WTC11 (cell line): ENCODE data around the gene USP16. TPM values are rescaled to one million over a fixed set of nuclear protein-coding genes. Genes with fewer than 3 reads are reported as not detected.

Source experiments
- ATAC-seq: fragments of 200-7000 bp; cut with Tn5 transposase; 2 replicates; pipeline ENCODE4 v1.10.0; 2021; ENCODE audit warnings: mild to moderate bottlenecking, moderate library complexity
- CTCF ChIA-PET: fragments of 300-600 bp; sonication (Branson Sonifier 250); formaldehyde crosslinking; loops from one replicate; lab custom pipeline; 2021; ENCODE audit warnings: antibody characterized with exemption; lab: Charles Lee
- POLR2A ChIA-PET: fragments of 350-600 bp; sonication (Branson Sonifier 250); formaldehyde crosslinking; loops from one replicate; lab custom pipeline; 2021; ENCODE audit warnings: antibody characterized with exemption; lab: Charles Lee
- DNase-seq: peaks from one replicate; pipeline ENCODE4 v3.0.0; 2021; ENCODE audit warnings: low spot score
- H3K27ac Mint-ChIP-seq: 2 replicates; pipeline ENCODE4 v1.8.0; 2021; ENCODE audit warnings: mixed read lengths
- H3K27me3 Mint-ChIP-seq: 2 replicates; pipeline ENCODE4 v1.8.0; 2021; ENCODE audit warnings: low read depth, mild to moderate bottlenecking, moderate library complexity, mixed read lengths
- H3K36me3 Mint-ChIP-seq: 2 replicates; pipeline ENCODE4 v1.8.0; 2021; ENCODE audit warnings: mixed read lengths
- H3K4me1 Mint-ChIP-seq: 2 replicates; pipeline ENCODE4 v1.8.0; 2022; ENCODE audit warnings: mixed read lengths
- H3K4me3 Mint-ChIP-seq: 2 replicates; pipeline ENCODE4 v1.8.0; 2021; ENCODE audit warnings: mild to moderate bottlenecking, moderate library complexity, mixed read lengths
- H3K9me3 Mint-ChIP-seq: 2 replicates; pipeline ENCODE4 v1.8.0; 2021; ENCODE audit warnings: mixed read lengths
- HMGA2 ChIP-seq: fragments of 250-450 bp; sonication (Bioruptor Pico); IDR thresholded peaks from 2 replicates; pipeline ENCODE4 v1.4.0; 2021; ENCODE audit warnings: mild to moderate bottlenecking, moderate library complexity
- IRF2 ChIP-seq: sonication (generic); formaldehyde crosslinking; IDR thresholded peaks from 2 replicates; pipeline ENCODE4 v1.8.0; 2022; ENCODE audit warnings: low read depth, missing genetic modification reagents, borderline replicate concordance
- NFE2L1 ChIP-seq: sonication (generic); formaldehyde crosslinking; IDR thresholded peaks from 2 replicates; pipeline ENCODE4 v1.8.1; 2023; ENCODE audit warnings: missing genetic modification reagents
- NFYB ChIP-seq: sonication (generic); formaldehyde crosslinking; conservative IDR thresholded peaks from 2 replicates; pipeline ENCODE4 v1.8.0; 2022; ENCODE audit warnings: low read depth, missing genetic modification reagents
- ZBTB21 ChIP-seq: sonication (generic); formaldehyde crosslinking; IDR thresholded peaks from 2 replicates; pipeline ENCODE4 v1.8.1; 2023; ENCODE audit warnings: mild to moderate bottlenecking, missing genetic modification reagents, borderline replicate concordance
- ZNF263 ChIP-seq: sonication (generic); formaldehyde crosslinking; IDR thresholded peaks from 2 replicates; pipeline ENCODE4 v1.8.1; 2022; ENCODE audit warnings: low read depth, mild to moderate bottlenecking, moderate library complexity, missing genetic modification reagents
- total RNA-seq: library from RNA; stranded (reverse); gene quantifications from 3 replicates; pipeline ENCODE4 v1.2.3, GENCODE V29; 2021
- TF ChIP-seq, protein P1 (sequence below): sonication (generic); formaldehyde crosslinking; IDR thresholded peaks from 2 replicates; pipeline ENCODE4 v1.8.1; 2022; ENCODE audit warnings: mild to moderate bottlenecking, moderate library complexity, missing genetic modification reagents
- TF ChIP-seq, protein P2 (sequence below): sonication (generic); formaldehyde crosslinking; IDR thresholded peaks from 2 replicates; pipeline ENCODE4 v1.8.0; 2022; ENCODE audit warnings: mild to moderate bottlenecking, missing genetic modification reagents
- TF ChIP-seq, protein P3 (sequence below): fragments of 200-600 bp; IDR thresholded peaks from 2 replicates; pipeline ENCODE4 v1.8.0; 2022; ENCODE audit warnings: antibody characterized with exemption
- TF ChIP-seq, protein P4 (sequence below): sonication (generic); formaldehyde crosslinking; IDR thresholded peaks from 2 replicates; pipeline ENCODE4 v1.8.1; 2023; ENCODE audit warnings: mild to moderate bottlenecking, moderate library complexity, missing genetic modification reagents
- TF ChIP-seq, protein P5 (sequence below): sonication (generic); formaldehyde crosslinking; IDR thresholded peaks from 2 replicates; pipeline ENCODE4 v1.8.1; 2022; ENCODE audit warnings: missing genetic modification reagents, borderline replicate concordance
- TF ChIP-seq, protein P6 (sequence below): sonication (generic); formaldehyde crosslinking; IDR thresholded peaks from 2 replicates; pipeline ENCODE4 v1.8.0; 2022; ENCODE audit warnings: mild to moderate bottlenecking, missing genetic modification reagents
- TF ChIP-seq, protein P7 (sequence below): sonication (generic); formaldehyde crosslinking; IDR thresholded peaks from 2 replicates; pipeline ENCODE4 v1.8.0; 2023; ENCODE audit warnings: missing genetic modification reagents, mild to moderate bottlenecking, borderline replicate concordance
- TF ChIP-seq, protein P8 (sequence below): sonication (generic); formaldehyde crosslinking; IDR thresholded peaks from 2 replicates; pipeline ENCODE4 v1.8.1; 2022; ENCODE audit warnings: mild to moderate bottlenecking, missing genetic modification reagents, moderate library complexity, borderline replicate concordance
- TF ChIP-seq, protein P9 (sequence below): fragments of 250-450 bp; sonication (Bioruptor Pico); IDR thresholded peaks from 2 replicates; pipeline ENCODE4 v1.8.0; 2021; ENCODE audit warnings: mild to moderate bottlenecking
- TF ChIP-seq, protein P10 (sequence below): sonication (generic); formaldehyde crosslinking; IDR thresholded peaks from 2 replicates; pipeline ENCODE4 v1.8.0; 2023; ENCODE audit warnings: missing genetic modification reagents
- TF ChIP-seq, protein P11 (sequence below): sonication (generic); formaldehyde crosslinking; IDR thresholded peaks from 2 replicates; pipeline ENCODE4 v1.8.1; 2023; ENCODE audit warnings: mild to moderate bottlenecking, missing genetic modification reagents

The USP16 gene
- total RNA-seq, 1 experiment from 2014 or later, result 20.8 TPM

DNA sequence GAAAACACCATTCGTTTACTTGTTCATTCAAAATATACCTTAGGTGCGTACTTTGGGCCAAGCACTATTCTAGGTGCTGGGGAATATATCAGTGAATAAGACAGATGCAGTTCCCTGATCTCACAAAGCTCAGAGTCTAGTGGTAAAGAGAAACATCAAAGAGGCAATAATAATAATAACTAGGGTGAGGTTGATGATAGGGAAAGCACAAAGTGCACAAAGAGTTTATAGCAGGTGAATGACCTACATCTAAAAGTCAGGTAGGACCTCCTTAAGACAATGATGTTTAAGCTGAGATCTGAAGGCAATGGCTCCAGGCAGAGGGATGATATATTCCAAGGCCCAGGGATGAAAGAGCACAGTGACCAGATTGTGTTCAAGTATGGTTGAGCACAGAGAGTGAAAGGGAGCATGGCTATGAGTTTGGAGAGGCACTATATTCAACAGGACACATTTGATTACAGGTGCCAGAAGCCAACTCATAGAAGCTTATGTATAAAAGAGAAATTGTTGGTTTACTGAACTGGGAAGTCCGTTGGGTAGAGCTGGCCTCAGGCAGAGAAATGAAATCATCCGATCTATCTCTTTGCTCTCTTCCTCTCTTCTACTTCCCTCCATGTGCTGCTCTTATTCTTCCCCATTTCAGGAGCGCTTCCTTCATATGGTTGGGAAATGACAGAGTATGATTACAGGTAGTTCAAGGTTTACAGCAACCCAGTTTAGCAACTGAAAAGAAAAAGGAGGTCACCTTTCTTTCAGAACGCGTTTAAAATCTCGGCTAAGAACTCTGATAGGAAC is 71.9 kb downstream of the USP16 start:
- Mint-ChIP-seq H3K4me1 (peaks cover 9% of the 10 kb centered on the region), H3K4me3 (no peak overlapping the region), H3K9me3 (peaks cover 5% of the 10 kb centered on the region; the same call in 1 of the 2 replicates), H3K27me3 (no peaks in the 10 kb centered on the region; the same call in 1 of the 2 replicates), H3K27ac (no peak overlapping the region), H3K36me3 (no peaks in the 10 kb centered on the region)
- DNase-seq (no peak), ATAC-seq (no peak)
- TF ChIP-seq NFE2L1 (CRISPR knock-in tag), result no peak
- no peak for TF ChIP-seq ZBTB21 (CRISPR knock-in tag)
- no peak for TF ChIP-seq NFYB (CRISPR knock-in tag)
- no peak for TF ChIP-seq IRF2 (CRISPR knock-in tag)
- TF ChIP-seq, protein P1, sequence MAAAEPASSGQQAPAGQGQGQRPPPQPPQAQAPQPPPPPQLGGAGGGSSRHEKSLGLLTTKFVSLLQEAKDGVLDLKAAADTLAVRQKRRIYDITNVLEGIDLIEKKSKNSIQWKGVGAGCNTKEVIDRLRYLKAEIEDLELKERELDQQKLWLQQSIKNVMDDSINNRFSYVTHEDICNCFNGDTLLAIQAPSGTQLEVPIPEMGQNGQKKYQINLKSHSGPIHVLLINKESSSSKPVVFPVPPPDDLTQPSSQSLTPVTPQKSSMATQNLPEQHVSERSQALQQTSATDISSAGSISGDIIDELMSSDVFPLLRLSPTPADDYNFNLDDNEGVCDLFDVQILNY (CRISPR knock-in tag), result no peak
- TF ChIP-seq, protein P2, sequence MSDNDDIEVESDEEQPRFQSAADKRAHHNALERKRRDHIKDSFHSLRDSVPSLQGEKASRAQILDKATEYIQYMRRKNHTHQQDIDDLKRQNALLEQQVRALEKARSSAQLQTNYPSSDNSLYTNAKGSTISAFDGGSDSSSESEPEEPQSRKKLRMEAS, result no peak
- no peak for TF ChIP-seq ZNF263
- TF ChIP-seq, protein P3, sequence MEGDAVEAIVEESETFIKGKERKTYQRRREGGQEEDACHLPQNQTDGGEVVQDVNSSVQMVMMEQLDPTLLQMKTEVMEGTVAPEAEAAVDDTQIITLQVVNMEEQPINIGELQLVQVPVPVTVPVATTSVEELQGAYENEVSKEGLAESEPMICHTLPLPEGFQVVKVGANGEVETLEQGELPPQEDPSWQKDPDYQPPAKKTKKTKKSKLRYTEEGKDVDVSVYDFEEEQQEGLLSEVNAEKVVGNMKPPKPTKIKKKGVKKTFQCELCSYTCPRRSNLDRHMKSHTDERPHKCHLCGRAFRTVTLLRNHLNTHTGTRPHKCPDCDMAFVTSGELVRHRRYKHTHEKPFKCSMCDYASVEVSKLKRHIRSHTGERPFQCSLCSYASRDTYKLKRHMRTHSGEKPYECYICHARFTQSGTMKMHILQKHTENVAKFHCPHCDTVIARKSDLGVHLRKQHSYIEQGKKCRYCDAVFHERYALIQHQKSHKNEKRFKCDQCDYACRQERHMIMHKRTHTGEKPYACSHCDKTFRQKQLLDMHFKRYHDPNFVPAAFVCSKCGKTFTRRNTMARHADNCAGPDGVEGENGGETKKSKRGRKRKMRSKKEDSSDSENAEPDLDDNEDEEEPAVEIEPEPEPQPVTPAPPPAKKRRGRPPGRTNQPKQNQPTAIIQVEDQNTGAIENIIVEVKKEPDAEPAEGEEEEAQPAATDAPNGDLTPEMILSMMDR, result no peak
- TF ChIP-seq, protein P4, sequence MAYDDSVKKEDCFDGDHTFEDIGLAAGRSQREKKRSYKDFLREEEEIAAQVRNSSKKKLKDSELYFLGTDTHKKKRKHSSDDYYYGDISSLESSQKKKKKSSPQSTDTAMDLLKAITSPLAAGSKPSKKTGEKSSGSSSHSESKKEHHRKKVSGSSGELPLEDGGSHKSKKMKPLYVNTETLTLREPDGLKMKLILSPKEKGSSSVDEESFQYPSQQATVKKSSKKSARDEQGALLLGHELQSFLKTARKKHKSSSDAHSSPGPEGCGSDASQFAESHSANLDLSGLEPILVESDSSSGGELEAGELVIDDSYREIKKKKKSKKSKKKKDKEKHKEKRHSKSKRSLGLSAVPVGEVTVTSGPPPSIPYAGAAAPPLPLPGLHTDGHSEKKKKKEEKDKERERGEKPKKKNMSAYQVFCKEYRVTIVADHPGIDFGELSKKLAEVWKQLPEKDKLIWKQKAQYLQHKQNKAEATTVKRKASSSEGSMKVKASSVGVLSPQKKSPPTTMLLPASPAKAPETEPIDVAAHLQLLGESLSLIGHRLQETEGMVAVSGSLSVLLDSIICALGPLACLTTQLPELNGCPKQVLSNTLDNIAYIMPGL (CRISPR knock-in tag), result no peak
- TF ChIP-seq, protein P5, sequence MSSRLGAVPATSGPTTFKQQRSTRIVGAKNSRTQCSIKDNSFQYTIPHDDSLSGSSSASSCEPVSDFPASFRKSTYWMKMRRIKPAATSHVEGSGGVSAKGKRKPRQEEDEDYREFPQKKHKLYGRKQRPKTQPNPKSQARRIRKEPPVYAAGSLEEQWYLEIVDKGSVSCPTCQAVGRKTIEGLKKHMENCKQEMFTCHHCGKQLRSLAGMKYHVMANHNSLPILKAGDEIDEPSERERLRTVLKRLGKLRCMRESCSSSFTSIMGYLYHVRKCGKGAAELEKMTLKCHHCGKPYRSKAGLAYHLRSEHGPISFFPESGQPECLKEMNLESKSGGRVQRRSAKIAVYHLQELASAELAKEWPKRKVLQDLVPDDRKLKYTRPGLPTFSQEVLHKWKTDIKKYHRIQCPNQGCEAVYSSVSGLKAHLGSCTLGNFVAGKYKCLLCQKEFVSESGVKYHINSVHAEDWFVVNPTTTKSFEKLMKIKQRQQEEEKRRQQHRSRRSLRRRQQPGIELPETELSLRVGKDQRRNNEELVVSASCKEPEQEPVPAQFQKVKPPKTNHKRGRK, result no peak
- TF ChIP-seq, protein P6, sequence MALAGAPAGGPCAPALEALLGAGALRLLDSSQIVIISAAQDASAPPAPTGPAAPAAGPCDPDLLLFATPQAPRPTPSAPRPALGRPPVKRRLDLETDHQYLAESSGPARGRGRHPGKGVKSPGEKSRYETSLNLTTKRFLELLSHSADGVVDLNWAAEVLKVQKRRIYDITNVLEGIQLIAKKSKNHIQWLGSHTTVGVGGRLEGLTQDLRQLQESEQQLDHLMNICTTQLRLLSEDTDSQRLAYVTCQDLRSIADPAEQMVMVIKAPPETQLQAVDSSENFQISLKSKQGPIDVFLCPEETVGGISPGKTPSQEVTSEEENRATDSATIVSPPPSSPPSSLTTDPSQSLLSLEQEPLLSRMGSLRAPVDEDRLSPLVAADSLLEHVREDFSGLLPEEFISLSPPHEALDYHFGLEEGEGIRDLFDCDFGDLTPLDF (CRISPR knock-in tag), result no peak
- TF ChIP-seq, protein P7, sequence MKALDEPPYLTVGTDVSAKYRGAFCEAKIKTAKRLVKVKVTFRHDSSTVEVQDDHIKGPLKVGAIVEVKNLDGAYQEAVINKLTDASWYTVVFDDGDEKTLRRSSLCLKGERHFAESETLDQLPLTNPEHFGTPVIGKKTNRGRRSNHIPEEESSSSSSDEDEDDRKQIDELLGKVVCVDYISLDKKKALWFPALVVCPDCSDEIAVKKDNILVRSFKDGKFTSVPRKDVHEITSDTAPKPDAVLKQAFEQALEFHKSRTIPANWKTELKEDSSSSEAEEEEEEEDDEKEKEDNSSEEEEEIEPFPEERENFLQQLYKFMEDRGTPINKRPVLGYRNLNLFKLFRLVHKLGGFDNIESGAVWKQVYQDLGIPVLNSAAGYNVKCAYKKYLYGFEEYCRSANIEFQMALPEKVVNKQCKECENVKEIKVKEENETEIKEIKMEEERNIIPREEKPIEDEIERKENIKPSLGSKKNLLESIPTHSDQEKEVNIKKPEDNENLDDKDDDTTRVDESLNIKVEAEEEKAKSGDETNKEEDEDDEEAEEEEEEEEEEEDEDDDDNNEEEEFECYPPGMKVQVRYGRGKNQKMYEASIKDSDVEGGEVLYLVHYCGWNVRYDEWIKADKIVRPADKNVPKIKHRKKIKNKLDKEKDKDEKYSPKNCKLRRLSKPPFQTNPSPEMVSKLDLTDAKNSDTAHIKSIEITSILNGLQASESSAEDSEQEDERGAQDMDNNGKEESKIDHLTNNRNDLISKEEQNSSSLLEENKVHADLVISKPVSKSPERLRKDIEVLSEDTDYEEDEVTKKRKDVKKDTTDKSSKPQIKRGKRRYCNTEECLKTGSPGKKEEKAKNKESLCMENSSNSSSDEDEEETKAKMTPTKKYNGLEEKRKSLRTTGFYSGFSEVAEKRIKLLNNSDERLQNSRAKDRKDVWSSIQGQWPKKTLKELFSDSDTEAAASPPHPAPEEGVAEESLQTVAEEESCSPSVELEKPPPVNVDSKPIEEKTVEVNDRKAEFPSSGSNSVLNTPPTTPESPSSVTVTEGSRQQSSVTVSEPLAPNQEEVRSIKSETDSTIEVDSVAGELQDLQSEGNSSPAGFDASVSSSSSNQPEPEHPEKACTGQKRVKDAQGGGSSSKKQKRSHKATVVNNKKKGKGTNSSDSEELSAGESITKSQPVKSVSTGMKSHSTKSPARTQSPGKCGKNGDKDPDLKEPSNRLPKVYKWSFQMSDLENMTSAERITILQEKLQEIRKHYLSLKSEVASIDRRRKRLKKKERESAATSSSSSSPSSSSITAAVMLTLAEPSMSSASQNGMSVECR (CRISPR knock-in tag), result no peak
- TF ChIP-seq, protein P8, sequence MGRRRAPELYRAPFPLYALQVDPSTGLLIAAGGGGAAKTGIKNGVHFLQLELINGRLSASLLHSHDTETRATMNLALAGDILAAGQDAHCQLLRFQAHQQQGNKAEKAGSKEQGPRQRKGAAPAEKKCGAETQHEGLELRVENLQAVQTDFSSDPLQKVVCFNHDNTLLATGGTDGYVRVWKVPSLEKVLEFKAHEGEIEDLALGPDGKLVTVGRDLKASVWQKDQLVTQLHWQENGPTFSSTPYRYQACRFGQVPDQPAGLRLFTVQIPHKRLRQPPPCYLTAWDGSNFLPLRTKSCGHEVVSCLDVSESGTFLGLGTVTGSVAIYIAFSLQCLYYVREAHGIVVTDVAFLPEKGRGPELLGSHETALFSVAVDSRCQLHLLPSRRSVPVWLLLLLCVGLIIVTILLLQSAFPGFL, result no peak
- TF ChIP-seq, protein P9, sequence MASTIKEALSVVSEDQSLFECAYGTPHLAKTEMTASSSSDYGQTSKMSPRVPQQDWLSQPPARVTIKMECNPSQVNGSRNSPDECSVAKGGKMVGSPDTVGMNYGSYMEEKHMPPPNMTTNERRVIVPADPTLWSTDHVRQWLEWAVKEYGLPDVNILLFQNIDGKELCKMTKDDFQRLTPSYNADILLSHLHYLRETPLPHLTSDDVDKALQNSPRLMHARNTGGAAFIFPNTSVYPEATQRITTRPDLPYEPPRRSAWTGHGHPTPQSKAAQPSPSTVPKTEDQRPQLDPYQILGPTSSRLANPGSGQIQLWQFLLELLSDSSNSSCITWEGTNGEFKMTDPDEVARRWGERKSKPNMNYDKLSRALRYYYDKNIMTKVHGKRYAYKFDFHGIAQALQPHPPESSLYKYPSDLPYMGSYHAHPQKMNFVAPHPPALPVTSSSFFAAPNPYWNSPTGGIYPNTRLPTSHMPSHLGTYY (CRISPR knock-in tag), result no peak
- TF ChIP-seq, protein P10, sequence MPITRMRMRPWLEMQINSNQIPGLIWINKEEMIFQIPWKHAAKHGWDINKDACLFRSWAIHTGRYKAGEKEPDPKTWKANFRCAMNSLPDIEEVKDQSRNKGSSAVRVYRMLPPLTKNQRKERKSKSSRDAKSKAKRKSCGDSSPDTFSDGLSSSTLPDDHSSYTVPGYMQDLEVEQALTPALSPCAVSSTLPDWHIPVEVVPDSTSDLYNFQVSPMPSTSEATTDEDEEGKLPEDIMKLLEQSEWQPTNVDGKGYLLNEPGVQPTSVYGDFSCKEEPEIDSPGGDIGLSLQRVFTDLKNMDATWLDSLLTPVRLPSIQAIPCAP (CRISPR knock-in tag), result no peak
- TF ChIP-seq, protein P11, sequence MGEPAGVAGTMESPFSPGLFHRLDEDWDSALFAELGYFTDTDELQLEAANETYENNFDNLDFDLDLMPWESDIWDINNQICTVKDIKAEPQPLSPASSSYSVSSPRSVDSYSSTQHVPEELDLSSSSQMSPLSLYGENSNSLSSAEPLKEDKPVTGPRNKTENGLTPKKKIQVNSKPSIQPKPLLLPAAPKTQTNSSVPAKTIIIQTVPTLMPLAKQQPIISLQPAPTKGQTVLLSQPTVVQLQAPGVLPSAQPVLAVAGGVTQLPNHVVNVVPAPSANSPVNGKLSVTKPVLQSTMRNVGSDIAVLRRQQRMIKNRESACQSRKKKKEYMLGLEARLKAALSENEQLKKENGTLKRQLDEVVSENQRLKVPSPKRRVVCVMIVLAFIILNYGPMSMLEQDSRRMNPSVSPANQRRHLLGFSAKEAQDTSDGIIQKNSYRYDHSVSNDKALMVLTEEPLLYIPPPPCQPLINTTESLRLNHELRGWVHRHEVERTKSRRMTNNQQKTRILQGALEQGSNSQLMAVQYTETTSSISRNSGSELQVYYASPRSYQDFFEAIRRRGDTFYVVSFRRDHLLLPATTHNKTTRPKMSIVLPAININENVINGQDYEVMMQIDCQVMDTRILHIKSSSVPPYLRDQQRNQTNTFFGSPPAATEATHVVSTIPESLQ (CRISPR knock-in tag), result no peak
- no peak for TF ChIP-seq HMGA2
- CTCF ChIA-PET, result interaction anchor here (0.9 to 2.0 kb wide), 3 partner anchors 8 to 280 kb away, joined by 3 to 7 read pairs (median 4); no protein-coding TSS in a partner anchor
- POLR2A ChIA-PET, result no interaction called here
